HuH-7.5 (cell line): Measurements from ENCODE around the gene USP47.
A peak's percentile ranks its signal among the peaks of the same experiment; 100 is the strongest.

Experiments
- DNase-seq: peaks from one replicate; pipeline ENCODE4 v3.0.0; 2011; ENCODE audit warnings: low spot score

The USP47 gene

GRCh38 chr11:11841723-11842420 lies at the start of gene USP47:
USP47 (plus strand) TSS chr11:11841972; CDS start chr11:11842186, 214 bp downstream.
- peak; percentile 41 for DNase-seq

GRCh38 chr11:11793073-11793472 lies 48.7 kb upstream of the USP47 start:
- no peak for DNase-seq

GRCh38 chr11:11798586-11799438 lies 43.0 kb upstream of the USP47 start:
- peak; percentile 25 for DNase-seq

GRCh38 chr11:11805228-11805627 lies 36.5 kb upstream of the USP47 start:
- DNase-seq = no peak

GRCh38 chr11:11806074-11806473 lies 35.7 kb upstream of the USP47 start:
- DNase-seq = no peak

GRCh38 chr11:11806586-11806985 lies 35.2 kb upstream of the USP47 start:
- no peak for DNase-seq

GRCh38 chr11:11807811-11808782 lies 33.7 kb upstream of the USP47 start:
- DNase-seq = no peak

- no peak for DNase-seq
Observed at GRCh38 chr11:11808992-11809615, 32.7 kb upstream of the USP47 start.

- no peak for DNase-seq
Observed at GRCh38 chr11:11810764-11811726, 30.7 kb upstream of the USP47 start.

- DNase-seq = peak; percentile 53
Observed at GRCh38 chr11:11813288-11813962, 28.3 kb upstream of the USP47 start.

- DNase-seq = no peak
Observed at GRCh38 chr11:11814614-11815452, 26.9 kb upstream of the USP47 start.

- DNase-seq = no peak
Observed at GRCh38 chr11:11816511-11817314, 25.1 kb upstream of the USP47 start.

GRCh38 chr11:11817957-11818356 lies 23.8 kb upstream of the USP47 start:
- no peak for DNase-seq

GRCh38 chr11:11818529-11819121 lies 23.1 kb upstream of the USP47 start:
- DNase-seq = no peak

GRCh38 chr11:11821899-11822298 lies 19.9 kb upstream of the USP47 start:
- no peak for DNase-seq

GRCh38 chr11:11822946-11823345 lies 18.8 kb upstream of the USP47 start:
- no peak for DNase-seq

GRCh38 chr11:11826260-11826659 lies 15.5 kb upstream of the USP47 start:
- DNase-seq = no peak

GRCh38 chr11:11827272-11827671 lies 14.5 kb upstream of the USP47 start:
- no peak for DNase-seq
